D721Med (cell line): Measurements from ENCODE around the gene TARS2.

Source experiments
- DNase-seq: peaks from one replicate; pipeline ENCODE4 v3.0.0; 2011; ENCODE audit warnings: low spot score; ENCODE audit not compliant: insufficient read length
- FAIRE-seq: peaks from 2 replicates; lab custom pipeline; 2011; peaks lifted over from hg19 to GRCh38; lab: Jason Lieb, UNC
- CTCF ChIP-seq: IDR thresholded peaks from 2 replicates; pipeline ENCODE4 v1.5.1; 2012; ENCODE audit warnings: mild to moderate bottlenecking, control low read depth; ENCODE audit not compliant: insufficient read depth; ENCODE audit errors: missing control alignments

The TARS2 gene

GRCh38 chr1:150536836-150537731 lies 49.9 kb downstream of the TARS2 start:
- DNase-seq: no peak
- no peak for TF ChIP-seq CTCF
- no peak for FAIRE-seq

- DNase-seq: no peak
- FAIRE-seq: no peak
- TF ChIP-seq CTCF: no peak
Measured at GRCh38 chr1:150537732-150538684, 50.8 kb downstream of the TARS2 start.

GRCh38 chr1:150543500-150544143 lies 56.4 kb downstream of the TARS2 start:
- no peak for TF ChIP-seq CTCF
- no peak for DNase-seq
- no peak for FAIRE-seq

GRCh38 chr1:150544204-150544603 lies 57.0 kb downstream of the TARS2 start:
- FAIRE-seq: no peak
- DNase-seq: no peak
- TF ChIP-seq CTCF: no peak

- no peak for FAIRE-seq
Measured at GRCh38 chr1:150545486-150546032, 58.3 kb downstream of the TARS2 start.

More at GRCh38 chr1:150545486-150546032, 58.3 kb downstream of the TARS2 start:
- no peak for TF ChIP-seq CTCF
- DNase-seq: no peak
